NT2/D1 (cell line): ENCODE measurements around the gene LETMD1.
"Not testable (repeated sequence)": the region's sequence is repeated elsewhere in the genome, so short reads cannot be mapped to it uniquely, and the experiment has no call there.

Experiments used
- SUZ12 ChIP-seq: IDR thresholded peaks from 2 replicates; pipeline ENCODE4 v1.6.1; 2011; ENCODE audit not compliant: insufficient read length, insufficient read depth; ENCODE audit errors: extremely low read depth
- ZNF274 ChIP-seq: IDR thresholded peaks from 2 replicates; pipeline ENCODE4 v1.6.1; 2011; ENCODE audit warnings: mild to moderate bottlenecking, low read depth, low read length

- not testable (repeated sequence) for TF ChIP-seq ZNF274, SUZ12
These were observed 30.7 kb downstream of the LETMD1 start for GRCh38 chr12:51078866-51079265.
